Inferior parietal cortex (tissue), 1 donor: ENCODE measurements around the gene CSAG2.
A peak's percentile ranks its signal among the peaks of the same experiment; 100 is the strongest.
"Not testable (repeated sequence)": the region's sequence is repeated elsewhere in the genome, so short reads cannot be mapped to it uniquely, and the experiment has no call there.

Experiments
- DNase-seq: peaks from one replicate; pipeline ENCODE4 v3.0.0-alpha.2; 2016; ENCODE audit errors: extremely low spot score

Gene CSAG2, protein sequence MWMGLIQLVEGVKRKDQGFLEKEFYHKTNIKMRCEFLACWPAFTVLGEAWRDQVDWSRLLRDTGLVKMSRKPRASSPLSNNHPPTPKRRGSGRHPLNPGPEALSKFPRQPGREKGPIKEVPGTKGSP

DNA sequence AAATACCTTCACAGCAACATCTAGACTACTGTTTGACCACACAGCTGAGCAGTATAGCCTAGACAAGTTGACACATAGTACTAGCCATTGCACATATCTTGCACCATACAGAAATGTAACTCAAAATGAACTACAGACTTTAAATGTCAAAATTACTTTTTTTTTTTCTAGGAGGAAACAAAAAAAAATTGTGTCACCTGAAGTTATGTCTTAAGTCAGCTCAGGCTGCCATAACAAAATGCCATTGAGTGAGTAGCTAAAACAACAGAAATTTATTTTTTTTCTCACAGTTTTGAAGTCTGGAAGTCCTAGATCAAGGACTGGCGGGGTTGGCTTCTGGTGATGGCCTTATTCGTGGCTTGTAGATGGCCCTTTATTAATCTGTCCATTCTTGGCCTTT, at the start of gene CSAG2:
TSS of gene CSAG2 (minus strand) at position 101 of the 400 bp plus-strand sequence. CDS start 161 bp downstream, outside the sequence.
- not testable (repeated sequence) for DNase-seq

DNA sequence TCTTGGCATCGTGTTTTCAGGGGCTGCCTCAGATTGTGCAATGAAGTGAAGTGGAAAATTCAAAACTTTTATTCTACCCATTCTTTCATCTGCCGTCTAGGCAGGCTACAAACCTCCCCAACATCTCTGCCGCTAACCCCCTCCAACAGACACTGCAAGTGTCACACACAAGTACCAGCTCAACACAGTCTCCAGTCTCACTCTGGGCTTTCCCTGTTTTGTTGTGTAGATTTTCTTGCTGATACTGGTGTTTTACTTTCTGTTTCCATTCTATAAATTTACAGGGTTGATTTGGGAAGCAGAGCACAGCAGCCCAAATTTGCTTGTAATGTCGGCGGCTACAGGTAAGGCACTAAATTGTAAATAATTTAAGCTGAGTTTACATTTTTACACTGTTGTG, 45.8 kb upstream of the CSAG2 start:
- not testable (repeated sequence) for DNase-seq

DNA sequence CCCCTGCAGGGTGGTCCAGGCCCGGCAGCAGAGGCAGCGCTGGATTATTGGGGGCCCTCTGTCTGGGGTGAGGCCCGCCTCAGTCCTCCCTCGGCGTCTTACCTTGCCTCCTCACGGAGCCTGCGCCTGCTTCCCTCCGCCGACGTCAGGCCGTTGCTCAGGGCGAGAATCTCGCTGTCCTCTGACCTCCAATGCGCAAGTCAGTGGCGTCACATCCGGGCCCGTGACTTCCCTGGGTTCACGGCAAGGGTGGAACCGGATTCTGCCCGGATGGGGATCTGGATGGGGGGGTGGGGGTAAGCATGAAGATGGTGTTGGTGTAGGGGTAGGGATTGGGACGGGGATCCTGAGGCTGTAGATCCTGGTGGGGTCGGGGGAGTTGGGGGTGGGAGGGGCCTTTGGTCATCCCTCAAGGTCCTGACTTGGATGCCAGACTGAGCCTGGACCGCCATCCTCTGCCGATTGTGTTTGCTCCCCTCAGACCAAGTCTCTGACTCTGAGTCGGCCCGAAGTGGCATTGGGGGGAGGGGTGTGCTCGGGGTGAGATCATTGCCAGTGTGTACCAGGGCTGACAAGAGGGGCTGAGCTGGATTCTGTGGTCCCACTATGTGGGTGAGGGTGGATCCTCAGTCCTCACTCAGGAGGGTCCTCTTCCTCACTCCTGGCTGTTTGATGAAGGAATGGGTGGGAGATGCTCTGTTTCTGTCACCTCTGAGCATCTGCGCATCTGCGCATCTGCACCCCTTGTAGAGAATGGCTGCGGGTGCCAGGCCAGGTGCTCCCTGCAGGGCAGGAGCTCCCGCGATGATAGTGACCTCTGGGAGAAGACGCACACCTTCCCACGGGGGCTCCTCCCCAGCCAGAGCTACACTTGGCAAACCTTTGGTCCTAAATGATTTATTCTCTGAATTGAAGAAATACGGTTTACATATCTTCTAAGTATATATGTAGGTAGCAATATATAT, 44.9 kb upstream of the CSAG2 start, which contains the start of gene MAGEA2:
TSS of gene MAGEA2 (minus strand) at position 157 of the 965 bp plus-strand sequence. CDS start 2,479 bp downstream, outside the sequence.
- DNase-seq: not testable (repeated sequence)

DNA sequence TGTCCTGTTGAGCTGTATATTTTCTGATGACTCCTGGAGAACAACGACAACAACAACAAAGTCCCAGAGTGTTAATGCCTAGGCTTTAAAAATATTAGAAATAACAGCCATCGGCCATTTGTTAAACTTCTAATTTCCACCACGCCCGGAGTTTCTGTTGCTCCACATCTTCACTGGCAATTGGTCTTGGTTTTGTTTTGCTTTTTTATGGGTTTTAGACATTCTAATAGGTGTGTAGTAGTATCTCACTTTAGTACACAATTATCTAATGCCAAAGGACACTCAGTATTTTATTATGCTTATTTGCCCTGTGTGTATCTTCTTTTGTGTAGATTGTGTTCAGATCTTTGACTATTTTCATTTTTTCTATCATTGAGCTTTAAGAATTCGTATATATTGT, 29.5 kb upstream of the CSAG2 start:
- DNase-seq: no peak

DNA sequence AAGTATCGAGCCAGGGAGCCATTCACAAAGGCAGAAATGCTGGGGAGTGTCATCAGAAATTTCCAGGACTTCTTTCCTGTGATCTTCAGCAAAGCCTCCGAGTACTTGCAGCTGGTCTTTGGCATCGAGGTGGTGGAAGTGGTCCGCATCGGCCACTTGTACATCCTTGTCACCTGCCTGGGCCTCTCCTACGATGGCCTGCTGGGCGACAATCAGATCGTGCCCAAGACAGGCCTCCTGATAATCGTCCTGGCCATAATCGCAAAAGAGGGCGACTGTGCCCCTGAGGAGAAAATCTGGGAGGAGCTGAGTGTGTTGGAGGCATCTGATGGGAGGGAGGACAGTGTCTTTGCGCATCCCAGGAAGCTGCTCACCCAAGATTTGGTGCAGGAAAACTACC, 27.5 kb upstream of the CSAG2 start:
- DNase-seq: not testable (repeated sequence)

DNA sequence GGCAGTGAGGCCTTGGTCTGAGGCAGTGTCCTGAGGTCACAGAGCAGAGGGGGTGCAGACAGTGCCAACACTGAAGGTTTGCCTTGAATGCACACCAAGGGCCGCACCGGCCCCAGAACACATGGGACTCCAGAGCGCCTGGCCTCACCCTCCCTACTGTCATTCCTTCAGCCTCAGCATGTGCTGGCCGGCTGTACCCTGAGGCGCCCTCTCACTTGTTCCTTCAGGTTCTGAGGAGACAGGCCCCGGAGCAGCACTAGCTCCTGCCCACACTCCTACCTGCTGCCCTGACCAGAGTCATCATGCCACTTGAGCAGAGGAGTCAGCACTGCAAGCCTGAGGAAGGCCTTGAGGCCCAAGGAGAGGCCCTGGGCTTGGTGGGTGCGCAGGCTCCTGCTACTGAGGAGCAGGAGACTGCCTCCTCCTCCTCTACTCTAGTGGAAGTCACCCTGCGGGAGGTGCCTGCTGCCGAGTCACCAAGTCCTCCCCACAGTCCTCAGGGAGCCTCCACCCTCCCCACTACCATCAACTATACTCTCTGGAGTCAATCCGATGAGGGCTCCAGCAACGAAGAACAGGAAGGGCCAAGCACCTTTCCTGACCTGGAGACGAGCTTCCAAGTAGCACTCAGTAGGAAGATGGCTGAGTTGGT, 26.9 kb upstream of the CSAG2 start:
- DNase-seq: no peak

DNA sequence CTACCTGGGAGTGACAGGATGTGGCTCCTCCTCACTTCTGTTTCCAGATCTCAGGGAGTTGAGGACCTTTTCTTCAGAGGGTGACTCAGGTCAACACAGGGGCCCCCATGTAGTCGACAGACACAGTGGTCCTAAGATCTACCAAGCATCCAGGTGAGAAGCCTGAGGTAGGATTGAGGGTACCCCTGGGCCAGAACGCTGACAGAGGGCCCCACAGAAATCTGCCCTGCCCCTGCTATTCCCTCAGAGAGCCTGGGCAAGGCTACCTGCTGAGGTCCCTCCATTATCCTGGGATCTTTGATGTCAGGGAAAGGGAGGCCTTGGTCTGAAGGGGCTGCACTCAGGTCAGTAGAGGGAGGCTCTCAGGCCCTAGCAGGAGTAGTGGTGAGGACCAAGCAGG, 26.0 kb upstream of the CSAG2 start:
- no peak for DNase-seq

DNA sequence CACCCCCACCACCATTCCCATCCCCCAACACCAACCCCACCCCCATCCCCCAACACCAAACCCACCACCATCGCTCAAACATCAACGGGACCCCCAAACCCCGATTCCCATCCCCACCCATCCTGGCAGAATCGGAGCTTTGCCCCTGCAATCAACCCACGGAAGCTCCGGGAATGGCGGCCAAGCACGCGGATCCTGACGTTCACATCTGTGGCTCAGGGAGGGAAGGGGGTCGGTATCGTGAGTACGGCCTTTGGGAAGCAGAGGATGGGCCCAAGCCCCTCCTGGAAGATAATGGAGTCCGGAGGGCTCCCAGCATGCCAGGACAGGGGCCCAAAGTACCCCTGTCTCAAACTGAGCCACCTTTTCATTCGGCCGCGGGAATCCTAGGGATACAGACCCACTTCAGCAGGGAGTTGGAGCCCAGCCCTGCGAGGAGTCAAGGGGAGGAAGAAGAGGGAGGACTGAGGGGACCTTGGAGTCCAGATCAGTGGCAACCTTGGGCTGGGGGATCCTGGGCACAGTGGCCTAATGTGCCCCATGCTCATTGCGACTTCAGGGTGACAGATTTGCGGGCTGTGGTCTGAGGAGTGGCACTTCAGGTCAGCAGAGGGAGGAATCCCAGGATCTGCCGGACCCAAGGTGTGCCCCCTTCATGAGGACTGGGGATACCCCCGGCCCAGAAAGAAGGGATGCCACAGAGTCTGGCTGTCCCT, 25.2 kb upstream of the CSAG2 start:
- not testable (repeated sequence) for DNase-seq

DNA sequence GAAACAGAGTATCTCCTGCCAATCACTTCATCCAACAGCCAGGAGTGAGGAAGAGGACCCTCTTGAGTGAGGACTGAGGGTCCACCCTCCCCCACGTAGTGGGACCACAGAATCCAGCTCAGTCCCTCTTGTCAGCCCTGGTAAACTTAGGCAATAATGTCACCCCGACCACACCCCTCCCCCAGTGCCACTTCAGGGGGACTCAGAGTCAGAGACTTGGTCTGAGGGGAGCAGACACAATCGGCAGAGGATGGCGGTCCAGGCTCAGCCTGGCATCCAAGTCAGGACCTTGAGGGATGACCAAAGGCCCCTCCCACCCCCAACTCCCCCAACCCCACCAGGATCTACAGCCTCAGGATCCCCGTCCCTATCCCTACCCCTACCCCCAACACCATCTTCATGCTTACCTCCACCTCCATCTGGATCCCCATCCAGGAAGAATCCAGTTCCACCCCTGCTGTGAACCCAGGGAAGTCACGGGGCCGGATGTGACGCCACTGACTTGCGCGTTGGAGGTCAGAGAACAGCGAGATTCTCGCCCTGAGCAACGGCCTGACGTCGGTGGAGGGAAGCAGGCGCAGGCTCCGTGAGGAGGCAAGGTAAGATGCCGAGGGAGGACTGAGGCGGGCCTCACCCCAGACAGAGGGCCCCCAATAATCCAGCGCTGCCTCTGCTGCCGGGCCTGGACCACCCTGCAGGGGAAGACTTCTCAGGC, 24.3 kb upstream of the CSAG2 start, which contains the start of the genes CSAG1 and MAGEA12:
TSS of gene CSAG1 (minus strand) at position 461 of the 715 bp plus-strand sequence. CDS start 1,261 bp downstream, outside the sequence.
TSS of gene MAGEA12 (plus strand) at position 497 of the 715 bp plus-strand sequence. CDS start 2,405 bp downstream, outside the sequence.
- DNase-seq: peak; percentile 1

DNA sequence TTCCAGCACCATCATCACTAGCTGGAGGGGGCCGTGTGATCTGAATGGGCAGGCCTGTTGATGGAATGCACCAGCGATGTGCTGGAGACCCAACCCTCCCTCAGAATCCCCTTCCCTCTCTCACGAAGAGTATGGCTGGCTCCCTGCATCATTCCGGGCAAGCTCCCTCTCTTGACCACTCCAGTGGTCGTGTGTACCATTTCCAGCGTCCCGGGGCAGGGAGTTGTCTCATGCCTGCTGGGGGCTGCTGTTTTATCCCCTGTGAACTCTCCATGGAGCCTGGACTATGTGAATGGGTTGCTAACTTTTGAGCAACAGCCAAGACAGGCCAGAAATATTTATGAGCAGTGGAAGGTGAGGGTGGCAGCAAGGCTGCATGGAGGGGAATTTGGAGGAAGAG, 16.3 kb upstream of the CSAG2 start:
- DNase-seq: no peak

DNA sequence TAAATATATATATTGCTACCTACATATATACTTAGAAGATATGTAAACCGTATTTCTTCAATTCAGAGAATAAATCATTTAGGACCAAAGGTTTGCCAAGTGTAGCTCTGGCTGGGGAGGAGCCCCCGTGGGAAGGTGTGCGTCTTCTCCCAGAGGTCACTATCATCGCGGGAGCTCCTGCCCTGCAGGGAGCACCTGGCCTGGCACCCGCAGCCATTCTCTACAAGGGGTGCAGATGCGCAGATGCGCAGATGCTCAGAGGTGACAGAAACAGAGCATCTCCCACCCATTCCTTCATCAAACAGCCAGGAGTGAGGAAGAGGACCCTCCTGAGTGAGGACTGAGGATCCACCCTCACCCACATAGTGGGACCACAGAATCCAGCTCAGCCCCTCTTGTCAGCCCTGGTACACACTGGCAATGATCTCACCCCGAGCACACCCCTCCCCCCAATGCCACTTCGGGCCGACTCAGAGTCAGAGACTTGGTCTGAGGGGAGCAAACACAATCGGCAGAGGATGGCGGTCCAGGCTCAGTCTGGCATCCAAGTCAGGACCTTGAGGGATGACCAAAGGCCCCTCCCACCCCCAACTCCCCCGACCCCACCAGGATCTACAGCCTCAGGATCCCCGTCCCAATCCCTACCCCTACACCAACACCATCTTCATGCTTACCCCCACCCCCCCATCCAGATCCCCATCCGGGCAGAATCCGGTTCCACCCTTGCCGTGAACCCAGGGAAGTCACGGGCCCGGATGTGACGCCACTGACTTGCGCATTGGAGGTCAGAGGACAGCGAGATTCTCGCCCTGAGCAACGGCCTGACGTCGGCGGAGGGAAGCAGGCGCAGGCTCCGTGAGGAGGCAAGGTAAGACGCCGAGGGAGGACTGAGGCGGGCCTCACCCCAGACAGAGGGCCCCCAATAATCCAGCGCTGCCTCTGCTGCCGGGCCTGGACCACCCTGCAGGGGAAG, 5.0 kb upstream of the CSAG2 start, which contains the start of gene MAGEA2B:
TSS of gene MAGEA2B (plus strand) at position 814 of the 973 bp plus-strand sequence. CDS start 2,479 bp downstream, outside the sequence.
- DNase-seq: not testable (repeated sequence)

DNA sequence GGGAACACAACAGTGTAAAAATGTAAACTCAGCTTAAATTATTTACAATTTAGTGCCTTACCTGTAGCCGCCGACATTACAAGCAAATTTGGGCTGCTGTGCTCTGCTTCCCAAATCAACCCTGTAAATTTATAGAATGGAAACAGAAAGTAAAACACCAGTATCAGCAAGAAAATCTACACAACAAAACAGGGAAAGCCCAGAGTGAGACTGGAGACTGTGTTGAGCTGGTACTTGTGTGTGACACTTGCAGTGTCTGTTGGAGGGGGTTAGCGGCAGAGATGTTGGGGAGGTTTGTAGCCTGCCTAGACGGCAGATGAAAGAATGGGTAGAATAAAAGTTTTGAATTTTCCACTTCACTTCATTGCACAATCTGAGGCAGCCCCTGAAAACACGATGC, 4.1 kb upstream of the CSAG2 start:
- not testable (repeated sequence) for DNase-seq

DNA sequence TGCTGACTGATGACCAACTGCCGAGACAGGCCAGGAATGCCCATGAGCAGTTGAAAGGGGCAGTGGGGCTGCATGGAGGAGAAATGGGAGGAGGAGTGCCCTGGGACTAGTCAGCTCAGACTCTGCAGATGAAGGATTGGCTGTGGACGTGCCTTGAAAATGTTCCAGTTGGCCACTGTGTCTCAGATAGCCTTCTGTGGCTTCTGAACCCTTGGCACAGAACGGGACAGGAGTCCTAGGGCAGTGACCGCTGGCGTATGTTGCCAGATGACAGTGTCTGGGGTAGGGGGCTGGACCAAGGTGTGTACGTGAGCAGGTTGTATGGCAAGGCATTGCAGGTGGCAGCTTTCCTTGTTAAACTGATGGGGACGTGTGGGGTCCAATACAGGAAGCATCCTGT, 2.6 kb downstream of the CSAG2 start:
- DNase-seq: not testable (repeated sequence)

DNA sequence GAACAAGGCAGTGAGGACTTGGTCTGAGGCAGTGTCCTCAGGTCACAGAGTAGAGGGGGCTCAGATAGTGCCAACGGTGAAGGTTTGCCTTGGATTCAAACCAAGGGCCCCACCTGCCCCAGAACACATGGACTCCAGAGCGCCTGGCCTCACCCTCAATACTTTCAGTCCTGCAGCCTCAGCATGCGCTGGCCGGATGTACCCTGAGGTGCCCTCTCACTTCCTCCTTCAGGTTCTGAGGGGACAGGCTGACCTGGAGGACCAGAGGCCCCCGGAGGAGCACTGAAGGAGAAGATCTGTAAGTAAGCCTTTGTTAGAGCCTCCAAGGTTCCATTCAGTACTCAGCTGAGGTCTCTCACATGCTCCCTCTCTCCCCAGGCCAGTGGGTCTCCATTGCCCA, 8.7 kb downstream of the CSAG2 start:
- not testable (repeated sequence) for DNase-seq

DNA sequence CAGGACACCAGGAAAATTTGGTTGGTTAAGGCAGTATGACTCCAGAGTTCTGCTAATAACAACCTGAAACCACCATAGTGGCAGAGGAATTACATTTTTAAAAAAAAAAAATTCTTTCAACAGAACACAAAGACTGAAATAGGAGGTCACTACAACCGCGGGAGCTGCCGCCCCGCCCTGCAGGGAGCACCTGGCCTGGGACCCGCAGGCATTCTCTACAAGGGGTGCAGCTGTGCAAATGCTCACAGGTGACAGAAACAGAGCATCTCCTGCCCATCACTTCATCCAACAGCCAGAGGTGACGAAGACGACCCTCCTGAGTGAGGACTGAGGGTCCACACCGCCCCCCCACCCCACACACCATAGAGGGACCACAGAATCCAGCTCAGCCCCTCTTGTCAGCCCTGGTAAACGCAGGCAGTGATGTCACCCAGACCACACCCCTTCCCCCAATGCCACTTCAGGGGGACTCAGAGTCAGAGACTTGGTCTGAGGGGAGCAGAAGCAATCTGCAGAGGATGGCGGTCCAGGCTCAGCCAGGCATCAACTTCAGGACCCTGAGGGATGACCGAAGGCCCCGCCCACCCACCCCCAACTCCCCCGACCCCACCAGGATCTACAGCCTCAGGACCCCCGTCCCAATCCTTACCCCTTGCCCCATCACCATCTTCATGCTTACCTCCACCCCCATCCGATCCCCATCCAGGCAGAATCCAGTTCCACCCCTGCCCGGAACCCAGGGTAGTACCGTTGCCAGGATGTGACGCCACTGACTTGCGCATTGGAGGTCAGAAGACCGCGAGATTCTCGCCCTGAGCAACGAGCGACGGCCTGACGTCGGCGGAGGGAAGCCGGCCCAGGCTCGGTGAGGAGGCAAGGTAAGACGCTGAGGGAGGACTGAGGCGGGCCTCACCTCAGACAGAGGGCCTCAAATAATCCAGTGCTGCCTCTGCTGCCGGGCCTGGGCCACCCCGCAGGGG, 10.8 kb downstream of the CSAG2 start, which contains the start of gene MAGEA3:
TSS of gene MAGEA3 (plus strand) at position 843 of the 980 bp plus-strand sequence. CDS start 2,039 bp downstream, outside the sequence.
- not testable (repeated sequence) for DNase-seq

DNA sequence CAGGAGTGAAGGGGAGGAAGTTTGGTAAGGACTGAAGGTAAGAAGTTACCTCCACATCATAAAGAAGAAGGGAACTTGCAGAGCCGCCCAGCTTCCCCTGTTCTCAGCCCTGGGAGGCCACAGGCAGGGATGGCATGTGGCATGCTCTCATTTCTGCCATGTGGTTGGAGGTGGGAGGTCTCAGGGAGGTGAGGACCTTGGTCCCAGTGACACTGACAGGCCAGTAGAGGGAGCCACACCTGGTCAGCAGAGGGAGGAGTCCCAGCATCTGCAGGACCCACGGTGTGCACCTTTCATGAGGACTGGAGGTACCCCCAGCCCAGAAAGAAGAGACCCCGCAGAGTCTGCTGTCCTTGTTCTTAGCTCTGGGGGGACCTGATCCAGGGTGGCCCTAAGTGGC, 28.1 kb downstream of the CSAG2 start:
- DNase-seq: not testable (repeated sequence)

DNA sequence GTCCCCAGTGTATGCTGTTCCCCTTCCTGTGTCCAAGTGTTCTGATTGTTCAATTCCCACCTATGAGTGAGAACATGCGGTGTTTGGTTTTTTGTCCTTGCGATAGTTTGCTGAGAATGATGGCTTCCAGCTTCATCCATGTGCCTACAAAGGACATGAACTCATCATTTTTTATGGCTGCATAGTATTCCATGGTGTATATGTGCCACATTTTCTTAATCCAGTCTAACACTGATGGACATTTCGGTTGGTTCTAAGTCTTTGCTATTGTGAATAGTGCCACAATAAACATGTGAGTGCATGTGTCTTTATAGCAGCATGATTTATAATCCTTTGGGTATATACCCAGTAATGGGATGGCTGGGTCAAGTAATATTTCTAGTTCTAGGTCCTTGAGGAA, 34.4 kb downstream of the CSAG2 start:
- DNase-seq: not testable (repeated sequence)

DNA sequence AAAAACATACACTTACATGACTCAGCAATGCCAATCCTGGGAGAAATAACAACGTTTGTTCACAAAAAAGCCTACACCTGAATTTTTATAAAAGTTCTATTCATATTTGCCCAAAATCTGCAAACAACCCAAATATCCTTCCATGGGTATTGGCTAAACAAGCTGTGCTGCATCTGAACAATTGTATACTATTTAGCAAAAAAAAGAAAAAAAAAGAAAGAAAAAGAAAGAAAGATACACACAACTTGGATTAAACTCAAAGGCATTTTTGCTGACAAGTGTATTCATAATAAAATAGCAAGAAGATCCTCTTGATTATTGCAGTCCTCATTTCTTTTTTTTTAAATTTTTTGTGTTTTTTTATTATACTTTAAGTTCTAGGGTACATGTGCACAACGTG, 34.9 kb downstream of the CSAG2 start:
- no peak for DNase-seq
